WERI-Rb-1 (cell line): Measurements from ENCODE around the gene ZNF536.

Experiments
- DNase-seq: peaks from one replicate; pipeline ENCODE4 v3.0.0-alpha.2; 2020
- H3K27ac ChIP-seq: fragments of 250-450 bp; sonication (Bioruptor Pico); 2 replicates; pipeline ENCODE4 v1.5.1; 2020; ENCODE audit warnings: mild to moderate bottlenecking, moderate library complexity
- H3K27me3 ChIP-seq: fragments of 250-450 bp; sonication (Bioruptor Pico); 2 replicates; pipeline ENCODE4 v1.5.1; 2021; ENCODE audit warnings: mild to moderate bottlenecking, low read depth, moderate library complexity; ENCODE audit not compliant: insufficient read depth, severe bottlenecking
- H3K36me3 ChIP-seq: fragments of 250-450 bp; sonication (Bioruptor Pico); 2 replicates; pipeline ENCODE4 v1.5.1; 2020; ENCODE audit warnings: mild to moderate bottlenecking, moderate library complexity
- H3K4me3 ChIP-seq: 2 replicates; pipeline ENCODE4 v1.5.1; 2011; ENCODE audit warnings: low read depth, mild to moderate bottlenecking, control low read depth, low read length
- H3K9me3 ChIP-seq: fragments of 250-450 bp; sonication (Bioruptor Pico); 2 replicates; pipeline ENCODE4 v1.5.1; 2021; ENCODE audit warnings: mild to moderate bottlenecking, moderate library complexity; ENCODE audit not compliant: severe bottlenecking
- CTCF ChIP-seq: IDR thresholded peaks from 2 replicates; pipeline ENCODE4 v1.5.1; 2011; ENCODE audit warnings: low read depth, mild to moderate bottlenecking, control low read depth, inconsistent platforms, low read length

The ZNF536 gene

GRCh38 chr19:30401956-30402355 is 29.8 kb downstream of the ZNF536 start:
- Histone ChIP-seq H3K27ac (no peak overlapping the region), H3K27me3 (no peaks in the 10 kb centered on the region), H3K9me3 (no peaks in the 10 kb centered on the region), H3K4me3 (no peak overlapping the region), H3K36me3 (no peaks in the 10 kb centered on the region)
- no peak for DNase-seq
- TF ChIP-seq CTCF = no peak

GRCh38 chr19:30402436-30403202 is 30.4 kb downstream of the ZNF536 start:
- no peak for DNase-seq
- H3K27me3 ChIP-seq = no peaks in the 10 kb centered on the region
- no peaks in the 10 kb centered on the region for H3K36me3 ChIP-seq
- no peak for TF ChIP-seq CTCF
- no peak overlapping the region for H3K27ac ChIP-seq
- H3K9me3 ChIP-seq = no peaks in the 10 kb centered on the region
- H3K4me3 ChIP-seq = no peak overlapping the region

- TF ChIP-seq CTCF = no peak
- no peaks in the 10 kb centered on the region for H3K36me3 ChIP-seq
- H3K4me3 ChIP-seq = no peak overlapping the region
- no peak overlapping the region for H3K27ac ChIP-seq
- DNase-seq = no peak
- no peaks in the 10 kb centered on the region for H3K27me3 ChIP-seq
- no peaks in the 10 kb centered on the region for H3K9me3 ChIP-seq
These were observed 31.2 kb downstream of the ZNF536 start for GRCh38 chr19:30403203-30403985.

GRCh38 chr19:30406220-30407067 is 34.3 kb downstream of the ZNF536 start:
- no peak overlapping the region for H3K27ac ChIP-seq
- DNase-seq = peak; percentile 48
- no peaks in the 10 kb centered on the region for H3K9me3 ChIP-seq
- H3K36me3 ChIP-seq = no peaks in the 10 kb centered on the region
- no peak overlapping the region for H3K4me3 ChIP-seq
- H3K27me3 ChIP-seq = no peaks in the 10 kb centered on the region
- TF ChIP-seq CTCF = peak; percentile 75

GRCh38 chr19:30407068-30407709 is 35.0 kb downstream of the ZNF536 start:
- no peak for DNase-seq
- Histone ChIP-seq H3K27ac (no peak overlapping the region), H3K9me3 (no peaks in the 10 kb centered on the region), H3K4me3 (no peak overlapping the region), H3K27me3 (no peaks in the 10 kb centered on the region), H3K36me3 (no peaks in the 10 kb centered on the region)
- TF ChIP-seq CTCF = no peak
